ENCODE results near the gene DRP2.
A peak's percentile ranks its signal among the peaks of the same experiment; 100 is the strongest.

DRP2 gene

GRCh38 chrX:101260435-101260834, 40.8 kb downstream of the DRP2 start:
- DNase-seq (ENCODE audit: low spot score): no peak

GRCh38 chrX:101262590-101262989, 43.0 kb downstream of the DRP2 start:
- in situ Hi-C loops (cut with MboI; ENCODE audit: low pct_unique_long_range_greater_than_20kb, low sequenced_read_pairs, unreplicated experiment): no loop called here
- no peak for DNase-seq (ENCODE audit: low spot score)
- no peak for TF ChIP-seq CTCF (IDR thresholded peaks at IDR 0.05; ENCODE audit: extremely low read depth, insufficient read depth, missing control alignments)

More at GRCh38 chrX:101260435-101260834, 40.8 kb downstream of the DRP2 start:
- in situ Hi-C loops (cut with MboI; ENCODE audit: low pct_unique_long_range_greater_than_20kb, low sequenced_read_pairs, unreplicated experiment): no loop called here
- peak; percentile 29 for TF ChIP-seq CTCF (IDR thresholded peaks at IDR 0.05; ENCODE audit: extremely low read depth, insufficient read depth, missing control alignments)

- in situ Hi-C loops (cut with MboI; ENCODE audit: low pct_unique_long_range_greater_than_20kb, low sequenced_read_pairs, unreplicated experiment): no loop called here
- DNase-seq (ENCODE audit: low spot score): no peak
- no peak for TF ChIP-seq CTCF (IDR thresholded peaks at IDR 0.05; ENCODE audit: extremely low read depth, insufficient read depth, missing control alignments)
These were observed 44.2 kb downstream of the DRP2 start for GRCh38 chrX:101263766-101264165.

GRCh38 chrX:101265869-101266428, 46.4 kb downstream of the DRP2 start:
- in situ Hi-C loops (cut with MboI; ENCODE audit: low pct_unique_long_range_greater_than_20kb, low sequenced_read_pairs, unreplicated experiment): no loop called here
- TF ChIP-seq CTCF (IDR thresholded peaks at IDR 0.05; ENCODE audit: extremely low read depth, insufficient read depth, missing control alignments): no peak
- no peak for DNase-seq (ENCODE audit: low spot score)

- TF ChIP-seq CTCF (IDR thresholded peaks at IDR 0.05; ENCODE audit: extremely low read depth, insufficient read depth, missing control alignments): no peak
- no peak for DNase-seq (ENCODE audit: low spot score)
- in situ Hi-C loops (cut with MboI; ENCODE audit: low pct_unique_long_range_greater_than_20kb, low sequenced_read_pairs, unreplicated experiment): no loop called here
These were observed 54.6 kb downstream of the DRP2 start for GRCh38 chrX:101274198-101274597.

- TF ChIP-seq CTCF (IDR thresholded peaks at IDR 0.05; ENCODE audit: extremely low read depth, insufficient read depth, missing control alignments): no peak
- in situ Hi-C loops (cut with MboI; ENCODE audit: low pct_unique_long_range_greater_than_20kb, low sequenced_read_pairs, unreplicated experiment): no loop called here
- DNase-seq (ENCODE audit: low spot score): no peak
These were observed 56.7 kb downstream of the DRP2 start for GRCh38 chrX:101276238-101276637.

- TF ChIP-seq CTCF (IDR thresholded peaks at IDR 0.05; ENCODE audit: extremely low read depth, insufficient read depth, missing control alignments): peak; percentile 48
- peak; percentile 57 for DNase-seq (ENCODE audit: low spot score)
- in situ Hi-C loops (cut with MboI; ENCODE audit: low pct_unique_long_range_greater_than_20kb, low sequenced_read_pairs, unreplicated experiment): no loop called here
These were observed 67.8 kb downstream of the DRP2 start for GRCh38 chrX:101287402-101287801.
